Measurements from ENCODE around the gene FERMT2. TPM values are rescaled to one million over a fixed set of nuclear protein-coding genes. Genes with fewer than 3 reads are reported as not detected.

The FERMT2 gene
- total and polyA plus RNA-seq, 7 experiments from 2014 or later = 0.13 to 0.58 (median 0.33) TPM; not detected in 3

DNA sequence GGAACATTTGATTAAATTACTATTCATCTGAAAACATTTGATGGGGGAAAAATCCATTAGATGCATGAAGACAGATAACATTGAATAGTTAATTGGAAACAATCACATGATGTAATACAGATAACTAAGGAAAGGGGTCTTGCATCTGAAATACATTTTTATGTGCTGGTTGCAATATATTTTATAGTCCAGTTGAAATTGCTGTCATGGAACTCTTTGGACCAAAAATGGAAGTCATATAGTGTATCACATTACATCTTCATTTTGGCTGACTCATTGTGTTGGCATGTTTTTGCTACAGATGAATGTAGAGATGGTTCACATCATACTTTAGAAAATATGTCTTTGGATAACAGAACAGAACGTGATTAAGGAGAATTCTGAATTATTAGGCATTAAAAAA, 116.4 kb downstream of the FERMT2 start:
- intact Hi-C loops (cut with micrococcal nuclease) = no loop called here
- H3K4me1 Mint-ChIP-seq = no peaks in the 10 kb centered on the region
- no peak overlapping the region for H3K4me3 Mint-ChIP-seq
- CTCF ChIA-PET = interaction anchor here (0.8 kb wide), 1 partner anchor 9 kb away, joined by 6 read pairs; no protein-coding TSS in a partner anchor
- Histone ChIP-seq H3K27ac (ENCODE audit: low read depth, low read length) (no peak overlapping the region), H3K27me3 (ENCODE audit: control insufficient read depth in 2 of 2, insufficient read depth in 2 of 2, low read length in 2 of 2) (no peaks in the 10 kb centered on the region), H3K36me3 (ENCODE audit: control insufficient read depth in 2 of 3, insufficient read depth in 3 of 3, low read length in 3 of 3) (no peaks in the 10 kb centered on the region), H3K4me1 (ENCODE audit: control insufficient read depth in 2 of 2, insufficient read depth in 2 of 2, low read length in 2 of 2) (no peaks in the 10 kb centered on the region), H3K4me3 (ENCODE audit: low read length) (no peak overlapping the region), H3K9me3 (ENCODE audit: control insufficient read depth in 2 of 3, low read length in 3 of 3) (no peaks in the 10 kb centered on the region)
- POLR2A ChIA-PET = no interaction called here
- peaks cover 0 to 2% (median 0%) of the 10 kb centered on the region in 11 donors for H3K9me3 Mint-ChIP-seq
- no peak for DNase-seq
- ATAC-seq = no peak
- peaks cover 0 to 11% (median 0%) of the 10 kb centered on the region in 5 donors for H3K27me3 Mint-ChIP-seq
- H3K27ac Mint-ChIP-seq = no peak overlapping the region
- H3K36me3 Mint-ChIP-seq = no peaks in the 10 kb centered on the region

DNA sequence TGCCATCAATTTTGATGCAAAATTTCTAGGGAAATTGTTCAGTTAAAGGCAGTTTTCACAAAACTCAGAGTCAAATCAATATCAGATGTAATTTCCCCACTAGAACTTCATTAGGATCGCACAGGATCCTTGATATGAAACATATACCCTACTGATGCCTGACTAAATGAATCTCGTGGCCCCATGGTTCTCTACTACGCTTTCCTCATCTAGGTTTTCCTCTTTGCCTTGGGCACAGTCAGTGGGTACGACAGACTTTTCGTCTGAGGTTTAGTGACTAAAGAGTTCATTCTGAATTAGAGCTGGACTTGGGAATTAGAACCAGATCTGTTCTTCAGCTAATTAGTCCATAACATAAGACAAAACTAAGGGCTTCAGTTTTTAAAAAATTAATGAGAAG, 117.0 kb downstream of the FERMT2 start:
- peaks cover 0 to 13% (median 0%) of the 10 kb centered on the region in 5 donors for H3K27me3 Mint-ChIP-seq
- H3K36me3 ChIP-seq (ENCODE audit: control insufficient read depth in 2 of 3, insufficient read depth in 3 of 3, low read length in 3 of 3) = no peaks in the 10 kb centered on the region
- no peaks in the 10 kb centered on the region for H3K9me3 ChIP-seq (ENCODE audit: control insufficient read depth in 2 of 3, low read length in 3 of 3)
- H3K4me1 Mint-ChIP-seq = no peaks in the 10 kb centered on the region
- H3K4me3 Mint-ChIP-seq = no peak overlapping the region
- no peaks in the 10 kb centered on the region for H3K27me3 ChIP-seq (ENCODE audit: control insufficient read depth in 2 of 2, insufficient read depth in 2 of 2, low read length in 2 of 2)
- no peak overlapping the region for H3K27ac ChIP-seq (ENCODE audit: low read depth, low read length)
- DNase-seq (no peak), ATAC-seq (no peak)
- H3K9me3 Mint-ChIP-seq = peaks cover 0 to 2% (median 0%) of the 10 kb centered on the region in 11 donors
- ChIA-PET POLR2A (no interaction called here), CTCF (interaction anchor here (0.7 to 0.8 kb wide), 2 partner anchors 8 to 130 kb away, joined by 3 to 6 read pairs; no protein-coding TSS in a partner anchor)
- H3K4me1 ChIP-seq (ENCODE audit: control insufficient read depth in 2 of 2, insufficient read depth in 2 of 2, low read length in 2 of 2) = no peaks in the 10 kb centered on the region
- intact Hi-C loops (cut with micrococcal nuclease) = no loop called here
- H3K36me3 Mint-ChIP-seq = no peaks in the 10 kb centered on the region
- H3K4me3 ChIP-seq (ENCODE audit: low read length) = no peak overlapping the region
- no peak overlapping the region for H3K27ac Mint-ChIP-seq

DNA sequence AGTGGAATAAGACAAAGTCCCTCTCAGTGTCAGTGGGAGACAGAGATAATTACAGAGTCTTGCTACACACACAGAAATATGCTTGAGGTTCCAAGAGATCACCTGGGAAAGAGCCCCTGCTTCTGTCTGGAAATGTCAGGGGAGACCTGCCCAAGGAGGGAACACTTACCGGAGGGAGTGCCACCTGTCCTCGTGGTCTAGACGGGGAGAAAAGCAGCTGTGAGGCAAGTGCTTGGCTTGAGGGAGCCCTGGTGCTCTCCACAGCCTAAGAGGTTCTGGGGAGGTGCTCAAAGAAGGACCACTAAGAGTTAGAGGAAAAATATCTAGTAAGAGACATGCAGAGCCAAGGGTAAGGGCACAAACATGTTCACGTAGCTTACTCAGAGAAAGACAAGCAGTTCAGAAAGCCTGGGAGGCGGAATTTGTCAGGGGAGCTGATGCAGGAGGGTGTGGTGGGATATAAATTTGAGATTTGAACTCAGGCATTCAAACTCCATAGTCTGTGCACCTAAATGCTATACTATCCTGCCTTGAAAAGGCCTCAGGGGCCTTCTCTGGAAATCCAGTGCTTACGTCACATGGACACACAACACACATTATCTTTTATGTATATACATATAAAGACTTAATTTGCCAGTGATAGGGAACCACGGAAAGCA, 121.2 kb downstream of the FERMT2 start:
- Histone ChIP-seq H3K4me1 (ENCODE audit: control insufficient read depth in 2 of 2, insufficient read depth in 2 of 2, low read length in 2 of 2) (no peaks in the 10 kb centered on the region), H3K27ac (ENCODE audit: low read depth, low read length) (no peak overlapping the region), H3K4me3 (ENCODE audit: low read length) (no peak overlapping the region), H3K9me3 (ENCODE audit: control insufficient read depth in 2 of 3, low read length in 3 of 3) (no peaks in the 10 kb centered on the region), H3K27me3 (ENCODE audit: control insufficient read depth in 2 of 2, insufficient read depth in 2 of 2, low read length in 2 of 2) (no peaks in the 10 kb centered on the region), H3K36me3 (ENCODE audit: control insufficient read depth in 2 of 3, insufficient read depth in 3 of 3, low read length in 3 of 3) (no peaks in the 10 kb centered on the region)
- ATAC-seq = no peak
- intact Hi-C loops (cut with micrococcal nuclease) = loop anchor here in 1 of 2 donors (10.0 kb wide), 1 partner anchor 1345 kb away; no protein-coding TSS in a partner anchor
- H3K9me3 Mint-ChIP-seq = no peaks in the 10 kb centered on the region
- DNase-seq = no peak
- no peaks in the 10 kb centered on the region for H3K36me3 Mint-ChIP-seq
- ChIA-PET CTCF (no interaction called here), POLR2A (no interaction called here)
- no peak overlapping the region for H3K4me3 Mint-ChIP-seq
- H3K4me1 Mint-ChIP-seq = peaks cover 0 to 2% (median 0%) of the 10 kb centered on the region in 7 donors
- peaks cover 0 to 14% (median under 1%) of the 10 kb centered on the region in 5 donors for H3K27me3 Mint-ChIP-seq
- no peak overlapping the region for H3K27ac Mint-ChIP-seq

DNA sequence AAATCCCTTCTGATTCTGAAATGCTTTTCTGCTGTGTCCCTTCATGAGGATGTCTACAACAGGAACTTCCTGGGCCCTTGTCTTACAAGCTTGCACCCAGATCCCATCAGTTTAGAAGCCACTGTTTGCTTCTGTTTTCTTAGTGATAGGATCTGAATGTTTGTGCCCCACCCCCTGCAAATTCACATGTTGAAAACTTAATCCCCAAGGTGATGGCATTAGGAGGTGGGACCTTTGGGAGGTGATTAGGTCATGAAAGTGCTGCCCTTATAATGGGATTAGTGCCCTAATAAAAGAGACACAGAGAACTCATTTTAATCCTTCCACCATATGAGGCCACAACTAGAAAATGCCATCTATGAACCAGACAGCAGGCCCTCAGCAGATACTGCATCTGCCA, 123.4 kb downstream of the FERMT2 start:
- ATAC-seq = no peak
- H3K27me3 ChIP-seq (ENCODE audit: control insufficient read depth in 2 of 2, insufficient read depth in 2 of 2, low read length in 2 of 2) = no peaks in the 10 kb centered on the region
- H3K9me3 ChIP-seq (ENCODE audit: control insufficient read depth in 2 of 3, low read length in 3 of 3) = no peaks in the 10 kb centered on the region
- Mint-ChIP-seq H3K36me3 (no peaks in the 10 kb centered on the region), H3K9me3 (no peaks in the 10 kb centered on the region), H3K27ac (no peak overlapping the region), H3K4me3 (no peak overlapping the region), H3K4me1 (peaks cover 0 to 6% (median 0%) of the 10 kb centered on the region in 7 donors), H3K27me3 (peaks cover 0 to 16% (median 3%) of the 10 kb centered on the region in 5 donors)
- no peaks in the 10 kb centered on the region for H3K4me1 ChIP-seq (ENCODE audit: control insufficient read depth in 2 of 2, insufficient read depth in 2 of 2, low read length in 2 of 2)
- intact Hi-C loops (cut with micrococcal nuclease) = loop anchor here in 1 of 2 donors (10.0 kb wide), 1 partner anchor 1347 kb away; no protein-coding TSS in a partner anchor
- H3K4me3 ChIP-seq (ENCODE audit: low read length) = no peak overlapping the region
- DNase-seq = no peak
- CTCF ChIA-PET = interaction anchor here (6.2 kb wide), 1 partner anchor 134 kb away, joined by 46 read pairs; no protein-coding TSS in a partner anchor
- H3K36me3 ChIP-seq (ENCODE audit: control insufficient read depth in 2 of 3, insufficient read depth in 3 of 3, low read length in 3 of 3) = no peaks in the 10 kb centered on the region
- no peak overlapping the region for H3K27ac ChIP-seq (ENCODE audit: low read depth, low read length)
- POLR2A ChIA-PET = no interaction called here

DNA sequence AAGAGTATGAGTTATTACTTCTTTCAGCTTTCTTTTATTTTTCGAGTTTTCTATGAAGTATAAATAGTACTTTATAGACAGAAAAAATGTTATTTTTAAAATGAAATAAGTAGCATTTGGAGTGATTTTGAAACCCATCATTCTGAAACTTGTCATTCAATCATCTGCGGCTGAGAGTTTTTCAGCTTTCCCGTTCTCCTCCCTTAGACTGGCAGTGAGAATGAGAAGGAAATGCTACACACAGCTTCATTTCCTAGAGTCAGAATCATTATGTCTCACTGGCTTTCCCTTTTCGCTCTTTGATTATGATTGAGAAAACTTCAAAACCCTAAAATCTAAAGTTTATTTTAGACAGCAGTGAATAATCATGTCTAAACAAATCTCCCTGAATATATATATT, 125.8 kb downstream of the FERMT2 start:
- no peak overlapping the region for H3K27ac Mint-ChIP-seq
- no peak overlapping the region for H3K4me3 ChIP-seq (ENCODE audit: low read length)
- H3K9me3 Mint-ChIP-seq = no peaks in the 10 kb centered on the region
- intact Hi-C loops (cut with micrococcal nuclease) = loop anchor here in 1 of 2 donors (10.0 kb wide), 1 partner anchor 1350 kb away; no protein-coding TSS in a partner anchor
- no peaks in the 10 kb centered on the region for H3K27me3 ChIP-seq (ENCODE audit: control insufficient read depth in 2 of 2, insufficient read depth in 2 of 2, low read length in 2 of 2)
- no peak for ATAC-seq
- no peaks in the 10 kb centered on the region for H3K36me3 Mint-ChIP-seq
- H3K27ac ChIP-seq (ENCODE audit: low read depth, low read length) = no peak overlapping the region
- H3K9me3 ChIP-seq (ENCODE audit: control insufficient read depth in 2 of 3, low read length in 3 of 3) = no peaks in the 10 kb centered on the region
- H3K4me1 ChIP-seq (ENCODE audit: control insufficient read depth in 2 of 2, insufficient read depth in 2 of 2, low read length in 2 of 2) = no peaks in the 10 kb centered on the region
- peaks cover 0 to 6% (median 0%) of the 10 kb centered on the region in 7 donors for H3K4me1 Mint-ChIP-seq
- CTCF ChIA-PET = interaction anchor here (0.6 to 6.2 kb wide), 5 partner anchors 9 to 702 kb away, joined by 3 to 46 read pairs (median 3); no protein-coding TSS in a partner anchor
- POLR2A ChIA-PET = interaction anchor here (0.8 kb wide), 1 partner anchor 220 kb away, joined by 4 read pairs; no protein-coding TSS in a partner anchor
- no peak overlapping the region for H3K4me3 Mint-ChIP-seq
- no peaks in the 10 kb centered on the region for H3K36me3 ChIP-seq (ENCODE audit: control insufficient read depth in 2 of 3, insufficient read depth in 3 of 3, low read length in 3 of 3)
- no peak for DNase-seq
- H3K27me3 Mint-ChIP-seq = peaks cover 0 to 15% (median 3%) of the 10 kb centered on the region in 5 donors

DNA sequence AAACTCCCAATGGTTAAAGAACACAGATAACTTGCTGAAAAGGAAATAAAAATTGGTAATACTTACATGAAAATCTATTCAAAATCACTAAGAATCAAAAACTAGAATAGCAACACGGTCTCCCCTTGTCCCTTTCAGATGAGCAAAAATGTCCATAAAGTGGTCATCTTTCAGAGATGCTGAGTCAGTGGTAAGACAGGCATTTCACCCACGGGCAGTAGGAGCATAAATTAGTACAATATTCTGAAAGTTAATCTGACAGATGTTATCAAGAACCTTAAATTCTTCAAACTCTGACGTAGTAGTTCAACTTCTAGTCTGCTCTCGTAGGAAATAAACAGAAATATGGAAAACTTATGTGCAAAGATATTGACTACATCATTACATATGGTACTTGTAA, 126.4 kb downstream of the FERMT2 start:
- H3K9me3 ChIP-seq (ENCODE audit: control insufficient read depth in 2 of 3, low read length in 3 of 3) = no peaks in the 10 kb centered on the region
- ChIA-PET CTCF (interaction anchor here (1.2 to 6.2 kb wide), 2 partner anchors 19 to 137 kb away, joined by 3 to 46 read pairs; no protein-coding TSS in a partner anchor), POLR2A (interaction anchor here (0.8 kb wide), 1 partner anchor 221 kb away, joined by 4 read pairs; no protein-coding TSS in a partner anchor)
- DNase-seq (no peak), ATAC-seq (no peak)
- Mint-ChIP-seq H3K4me1 (peaks cover 0 to 6% (median 0%) of the 10 kb centered on the region in 7 donors), H3K9me3 (no peaks in the 10 kb centered on the region), H3K27ac (no peak overlapping the region), H3K36me3 (no peaks in the 10 kb centered on the region), H3K27me3 (peaks cover 0 to 12% (median 3%) of the 10 kb centered on the region in 5 donors), H3K4me3 (no peak overlapping the region)
- H3K27ac ChIP-seq (ENCODE audit: low read depth, low read length) = no peak overlapping the region
- no peak overlapping the region for H3K4me3 ChIP-seq (ENCODE audit: low read length)
- no peaks in the 10 kb centered on the region for H3K36me3 ChIP-seq (ENCODE audit: control insufficient read depth in 2 of 3, insufficient read depth in 3 of 3, low read length in 3 of 3)
- H3K27me3 ChIP-seq (ENCODE audit: control insufficient read depth in 2 of 2, insufficient read depth in 2 of 2, low read length in 2 of 2) = no peaks in the 10 kb centered on the region
- no peaks in the 10 kb centered on the region for H3K4me1 ChIP-seq (ENCODE audit: control insufficient read depth in 2 of 2, insufficient read depth in 2 of 2, low read length in 2 of 2)
- intact Hi-C loops (cut with micrococcal nuclease) = loop anchor here in 1 of 2 donors (10.0 kb wide), 1 partner anchor 1350 kb away; no protein-coding TSS in a partner anchor
